GM21515 (cell line): ENCODE data around the gene CDH23.

Source experiments
- ATAC-seq: cut with Tn5 transposase; IDR thresholded peaks from one replicate; pipeline ENCODE4 v1.9.1; 2021; ENCODE audit not compliant: unreplicated experiment

The CDH23 gene

DNA sequence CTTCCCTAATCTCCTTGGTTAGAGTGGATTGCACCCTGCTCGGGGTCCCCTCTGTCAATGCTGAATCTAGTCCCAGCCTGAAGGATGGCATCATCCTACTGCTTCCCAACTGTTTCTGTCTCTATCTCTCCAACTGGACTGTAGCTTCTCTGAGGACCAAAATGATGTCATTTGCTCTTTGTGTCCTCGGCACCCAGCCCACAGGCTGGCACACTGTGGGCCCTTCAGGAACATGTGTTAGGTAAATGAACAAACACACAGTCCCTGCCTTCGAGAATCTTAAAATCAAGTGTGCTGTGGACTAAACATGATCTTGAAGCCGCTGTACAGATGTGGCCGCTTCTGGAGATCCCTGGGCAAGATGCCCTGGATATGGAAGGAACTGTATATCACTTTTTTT, 5.0 kb upstream of the CDH23 start:
- no peak for ATAC-seq

DNA sequence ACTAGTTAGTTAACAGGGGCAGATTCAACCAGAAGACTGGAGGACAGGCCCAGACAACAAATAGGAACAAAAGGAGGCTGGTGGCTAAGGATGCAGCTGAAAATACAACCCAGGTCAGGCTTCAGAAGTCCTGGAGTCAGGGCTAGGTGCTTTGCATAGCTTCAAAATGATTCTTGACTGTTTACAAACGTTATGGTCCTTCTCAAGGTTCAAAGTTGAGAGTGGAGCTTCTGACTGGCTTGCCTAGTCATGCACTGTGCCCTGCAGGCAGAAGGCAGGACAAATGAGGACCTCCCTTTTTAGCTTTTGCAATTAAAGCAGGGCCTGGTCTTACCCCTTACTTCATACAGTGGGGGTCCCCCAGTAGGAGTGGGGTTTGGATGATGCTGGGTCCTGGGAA, 4.4 kb upstream of the CDH23 start:
- no peak for ATAC-seq

DNA sequence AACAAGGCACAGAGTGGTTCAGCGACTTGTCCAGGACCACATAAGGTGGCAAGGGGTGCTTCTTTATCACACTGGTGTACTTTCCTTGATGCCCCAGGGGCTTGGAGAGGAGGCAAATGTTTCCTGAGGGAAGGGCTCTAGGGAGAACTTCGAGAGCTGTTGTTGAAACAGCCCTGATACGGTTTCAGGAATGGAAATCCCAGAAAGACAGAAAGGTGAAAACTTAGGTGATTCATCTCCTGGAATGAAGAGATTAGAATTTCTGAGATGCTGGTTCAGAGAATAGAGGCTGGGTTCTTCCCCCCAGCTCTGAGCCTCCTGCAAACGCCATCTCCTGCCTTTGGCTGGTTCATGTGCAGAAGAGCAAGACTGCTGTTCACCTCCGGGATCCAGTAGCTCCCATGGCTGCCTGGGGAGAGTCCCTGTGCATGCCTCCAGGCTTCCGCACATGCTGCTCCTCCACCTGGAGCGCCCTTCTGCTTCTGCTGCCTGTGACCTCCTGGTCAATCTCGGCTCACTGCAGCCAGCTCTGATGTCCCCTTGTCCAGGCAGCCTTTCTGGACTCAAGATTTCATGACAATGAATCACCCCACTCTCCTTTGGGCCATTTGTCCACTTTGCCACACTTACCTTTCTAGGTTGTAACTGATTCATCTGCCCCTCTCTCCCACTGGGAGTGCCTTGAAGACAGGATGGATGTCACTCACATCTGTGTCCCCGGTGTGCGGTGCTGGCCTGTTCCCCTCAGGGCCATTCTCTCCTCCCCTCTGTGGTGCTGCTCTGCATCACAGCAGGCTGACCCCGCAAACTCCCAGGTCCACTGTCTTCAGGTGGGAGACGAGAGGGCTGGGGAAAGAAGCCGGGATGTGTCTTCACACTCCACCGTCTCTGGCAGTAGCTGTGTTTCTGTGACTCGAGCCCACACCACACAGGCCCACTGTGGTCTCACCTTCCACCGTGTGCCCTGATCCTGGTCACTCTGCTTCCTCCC, 3.6 kb upstream of the CDH23 start:
- no peak for ATAC-seq

DNA sequence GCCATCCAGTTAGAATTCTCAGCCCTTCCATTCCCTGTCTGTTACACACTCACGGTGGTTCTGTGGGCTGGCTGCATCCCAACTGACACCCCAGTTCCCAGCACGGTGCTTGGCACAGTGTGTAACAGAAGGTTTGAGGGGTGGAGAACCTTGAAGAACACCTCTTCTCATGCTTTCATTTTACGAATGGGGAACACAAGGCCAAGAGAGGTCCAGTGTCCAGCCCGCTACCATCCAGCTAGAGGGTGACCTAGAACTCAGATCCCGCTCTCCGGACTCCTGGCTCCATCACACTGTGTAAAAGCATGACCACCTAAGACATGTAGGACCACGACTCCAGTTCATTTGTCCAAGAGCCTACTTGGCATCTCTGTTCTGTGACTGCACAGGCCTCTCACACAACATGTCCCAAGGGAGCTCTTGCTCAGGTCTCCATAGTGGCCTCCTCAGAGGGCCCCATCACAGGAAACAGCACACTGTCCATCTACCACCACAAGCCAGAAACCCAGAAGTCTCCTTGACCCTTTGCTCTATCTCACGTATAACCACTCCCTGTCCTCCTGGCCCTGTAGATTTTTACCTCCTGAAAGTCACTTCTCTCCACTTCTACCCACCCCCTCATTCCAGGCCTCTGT, 2.8 kb upstream of the CDH23 start:
- no peak for ATAC-seq

DNA sequence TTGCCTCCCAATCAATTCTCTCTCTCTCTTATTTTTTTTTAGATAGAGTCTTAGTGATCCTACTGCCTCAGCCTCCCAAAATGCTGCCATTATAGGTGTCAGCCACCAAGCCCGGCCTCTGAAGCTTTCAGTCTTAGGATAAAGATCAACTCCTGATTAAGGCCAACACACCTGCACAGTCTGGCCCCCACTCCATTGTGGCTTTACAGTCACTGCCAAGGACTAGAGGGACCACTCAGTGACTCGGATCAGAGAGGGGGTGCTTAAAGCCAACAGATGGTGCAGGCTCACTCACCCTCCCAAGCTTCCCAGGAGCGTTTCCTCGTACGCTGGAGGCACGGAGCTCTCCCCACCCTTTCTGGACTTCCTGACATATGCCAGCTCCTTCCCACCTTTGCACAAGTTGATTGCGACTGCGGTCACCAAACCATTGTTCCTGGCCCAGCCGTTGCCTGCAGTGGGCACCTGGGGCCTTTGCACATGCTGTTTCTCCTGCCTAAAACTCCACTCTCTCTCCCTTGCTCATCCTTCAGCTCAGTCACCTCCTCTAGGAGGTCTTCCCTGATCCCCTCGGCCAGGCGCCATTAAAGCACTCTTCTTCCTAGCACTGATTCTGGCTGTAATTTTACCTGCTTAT, 1.7 kb upstream of the CDH23 start:
- no peak for ATAC-seq

DNA sequence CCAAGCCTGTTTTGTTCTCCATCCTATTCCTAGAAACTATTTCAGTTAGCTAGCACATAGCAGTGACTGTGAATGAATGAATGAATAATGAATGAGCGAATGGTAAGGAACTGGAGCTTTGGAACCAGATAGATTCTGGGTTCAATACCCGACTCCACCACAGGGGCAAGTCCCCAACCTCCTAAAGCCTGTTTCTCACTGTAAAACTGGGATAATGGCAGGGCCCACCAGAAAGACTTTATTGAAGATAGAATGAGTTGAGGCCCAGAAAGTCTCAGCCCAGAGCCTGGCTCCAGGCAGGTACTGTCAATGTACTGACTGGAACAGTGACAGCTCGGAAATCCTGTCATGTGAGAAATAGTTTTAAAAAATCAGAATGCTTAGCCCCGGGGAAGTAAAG, 1.1 kb upstream of the CDH23 start:
- ATAC-seq: no peak

DNA sequence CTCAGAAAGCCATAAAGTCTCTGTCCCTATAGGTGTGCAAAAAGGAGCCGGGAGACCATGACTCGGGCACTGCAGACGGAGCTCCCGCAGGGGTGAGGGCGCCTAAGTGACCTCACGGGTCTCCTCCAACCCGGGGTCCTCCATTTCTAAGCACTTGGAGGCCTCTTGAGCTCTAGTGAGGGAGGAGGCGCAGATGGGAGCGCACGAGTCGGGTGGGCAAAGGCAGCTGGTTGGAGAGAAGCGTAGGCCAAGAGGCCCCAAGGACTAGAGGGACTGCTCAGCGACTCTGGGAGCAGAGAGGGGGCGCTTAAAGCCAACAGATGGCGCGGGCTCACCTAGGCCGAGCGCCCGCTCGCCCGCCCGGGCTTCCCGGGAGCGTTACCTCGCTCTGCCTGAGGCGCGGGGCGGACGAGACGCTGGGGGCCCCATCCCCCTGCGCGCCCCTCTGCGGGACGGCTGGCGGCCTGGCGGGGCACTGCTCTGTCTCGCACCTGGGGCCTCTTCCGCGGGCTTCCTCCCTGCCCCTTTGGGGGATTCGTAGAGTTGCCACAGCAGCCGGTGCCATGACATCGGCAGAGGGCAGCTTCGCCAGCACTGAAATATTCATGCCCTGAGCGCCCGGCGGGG, 523 bp upstream of the CDH23 start:
- no peak for ATAC-seq

DNA sequence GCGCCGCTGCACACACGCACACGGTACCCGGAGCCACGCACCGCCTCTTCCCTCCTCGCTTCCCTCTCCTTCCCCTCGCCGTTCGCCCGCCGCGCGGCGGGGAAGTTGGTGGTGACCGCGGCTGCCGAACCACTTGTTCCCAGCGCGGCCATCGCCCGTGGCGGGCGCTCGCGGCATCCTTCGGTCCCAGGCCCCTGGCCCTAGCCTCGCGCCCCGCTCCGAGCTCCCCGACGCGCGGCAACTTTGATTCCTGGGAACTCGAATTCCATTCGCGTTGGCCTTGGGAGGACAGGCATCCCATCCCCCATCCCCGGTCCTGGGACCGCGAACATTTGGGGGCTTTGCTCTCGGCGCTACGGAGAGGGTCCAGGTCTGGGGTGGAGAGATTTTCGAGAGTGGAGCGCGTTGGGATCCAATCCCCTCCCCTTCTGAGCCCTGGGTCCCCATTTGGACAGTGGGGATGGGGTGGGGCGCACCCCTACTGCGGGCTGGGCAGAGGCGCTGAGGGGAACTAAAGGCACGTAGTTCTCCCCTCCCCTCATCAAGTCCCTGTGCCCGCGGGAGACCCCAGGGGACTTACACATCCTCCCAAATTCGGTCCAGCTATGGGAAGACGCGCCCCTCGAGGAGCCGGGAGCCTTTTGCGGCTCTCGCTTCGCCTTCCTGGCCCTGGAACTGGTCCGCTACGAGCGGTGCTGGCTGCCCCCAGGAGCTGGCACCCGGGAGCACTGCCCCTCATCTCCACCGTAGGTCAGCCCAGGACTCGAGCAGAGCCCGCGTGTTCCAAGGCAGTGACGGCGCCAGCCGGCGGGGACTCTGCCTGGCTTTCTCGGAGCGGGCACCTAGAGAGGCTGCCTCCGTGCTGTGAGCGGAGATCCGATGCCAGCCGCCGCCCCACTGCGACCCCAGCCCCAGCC, 834 bp downstream of the CDH23 start:
- no peak for ATAC-seq

DNA sequence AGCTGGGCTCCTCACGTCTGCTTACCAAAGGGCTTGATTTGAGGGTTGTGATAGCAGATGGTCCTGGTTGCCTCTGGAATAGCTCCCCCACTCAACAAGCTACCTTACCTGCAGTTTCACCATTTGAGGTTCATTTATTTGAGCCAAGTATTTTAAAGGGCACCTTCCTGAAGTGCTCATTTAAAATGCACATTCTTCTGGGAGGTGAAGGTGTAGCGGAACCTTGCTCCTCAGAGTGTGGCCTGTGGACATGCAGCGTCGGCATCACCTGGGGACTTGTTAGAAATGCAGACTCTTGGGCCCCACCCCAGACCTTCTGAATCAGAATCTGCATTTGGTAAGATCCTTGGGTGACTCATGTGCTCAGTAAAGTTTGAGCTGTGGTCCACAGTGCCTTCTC, 2.3 kb downstream of the CDH23 start:
- ATAC-seq: no peak

DNA sequence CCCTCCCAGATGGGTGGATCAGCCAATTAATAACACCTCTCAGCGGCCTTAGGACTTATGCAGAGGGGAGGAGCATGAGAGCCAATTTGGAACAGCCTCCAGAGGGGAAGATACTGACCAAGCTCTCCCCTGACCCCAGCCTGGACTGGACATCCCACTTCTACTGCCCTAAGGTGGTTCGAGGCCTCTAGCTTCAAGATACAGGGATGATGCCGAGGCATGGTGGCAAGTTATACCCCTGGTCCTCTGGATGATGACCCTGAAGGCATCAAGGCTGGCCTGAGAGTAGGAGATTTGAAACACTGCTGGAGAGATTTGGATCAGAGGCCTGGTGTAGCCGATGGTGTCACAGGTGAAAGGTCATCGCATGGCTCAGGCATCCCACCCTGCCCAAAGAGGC, 3.2 kb downstream of the CDH23 start:
- ATAC-seq: no peak

DNA sequence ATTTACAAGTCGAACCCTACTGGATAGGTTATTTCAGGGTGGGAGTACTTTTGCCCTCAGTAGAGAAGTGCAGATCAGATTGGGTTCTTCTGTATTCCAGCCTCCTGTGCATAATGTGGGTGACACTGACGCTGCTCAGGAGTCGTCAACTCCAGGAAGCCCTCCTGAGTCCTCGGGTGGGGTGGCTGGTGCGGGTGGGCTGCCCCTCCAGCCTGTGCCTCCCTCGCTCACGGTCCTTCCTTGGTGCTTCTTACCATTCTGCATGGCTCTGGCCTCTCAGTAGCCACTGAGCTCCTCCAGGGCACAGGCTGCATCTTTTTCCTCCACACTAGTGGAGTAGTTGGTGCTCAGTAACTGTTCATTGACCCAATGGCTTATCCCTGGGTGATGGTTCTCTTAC, 4.3 kb downstream of the CDH23 start:
- ATAC-seq: no peak

DNA sequence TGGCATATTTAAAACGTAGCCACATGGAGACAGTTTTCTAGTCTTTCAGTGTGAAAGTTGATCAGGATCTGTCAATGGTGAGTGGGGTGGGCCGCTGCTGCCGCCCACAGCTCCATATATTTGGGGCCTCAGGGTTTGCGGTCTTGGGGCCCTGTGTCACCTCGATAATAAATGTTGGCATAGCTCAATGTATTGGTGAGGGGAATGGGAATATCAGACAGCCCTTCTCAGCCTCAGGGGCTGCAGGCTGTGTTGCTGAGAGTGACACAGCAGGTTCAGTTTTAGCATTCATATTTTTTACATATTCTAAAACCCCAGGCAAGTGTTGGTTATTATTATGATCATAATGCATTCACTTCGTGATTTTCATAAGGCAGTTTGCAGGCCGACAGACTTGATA, 5.3 kb downstream of the CDH23 start:
- ATAC-seq: no peak

DNA sequence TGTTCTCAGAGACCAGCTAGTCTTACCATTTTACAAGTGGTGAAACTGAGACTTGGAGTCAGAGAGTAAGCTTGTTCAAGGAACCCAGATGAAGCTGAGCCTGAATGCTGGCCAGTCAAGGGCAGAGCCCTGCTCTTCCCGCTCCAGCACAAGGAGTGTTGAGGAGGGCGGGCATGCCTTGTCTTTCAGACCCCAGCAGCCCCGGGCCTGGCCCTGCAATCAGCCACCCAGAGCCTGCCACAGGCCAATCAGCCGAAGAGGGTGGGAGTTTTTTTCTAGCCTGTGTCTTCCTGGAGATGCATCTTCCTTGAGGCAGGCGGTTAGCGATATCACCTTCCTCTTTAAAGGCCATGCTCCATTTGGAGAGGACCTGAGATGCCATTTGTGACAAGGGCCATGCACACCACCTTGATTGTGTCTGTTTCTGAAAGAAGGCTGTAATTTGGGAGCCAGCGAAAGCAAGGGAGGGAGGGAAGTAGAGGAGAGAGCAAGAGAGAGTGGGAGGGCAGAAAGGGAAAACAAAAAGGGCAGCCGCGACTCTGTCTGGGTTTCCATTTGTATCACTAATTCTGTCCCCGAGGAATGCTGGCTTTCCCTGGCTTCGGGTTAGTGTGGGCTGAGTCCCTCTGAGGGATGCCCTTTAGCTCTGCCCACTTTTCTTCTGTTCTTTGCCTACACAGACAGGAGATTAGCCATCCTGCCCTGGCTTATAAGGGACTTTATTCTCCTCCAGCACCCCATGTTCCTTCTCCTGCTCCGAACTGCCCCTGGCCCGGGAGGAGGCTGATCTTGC, 8.0 kb downstream of the CDH23 start:
- no peak for ATAC-seq

DNA sequence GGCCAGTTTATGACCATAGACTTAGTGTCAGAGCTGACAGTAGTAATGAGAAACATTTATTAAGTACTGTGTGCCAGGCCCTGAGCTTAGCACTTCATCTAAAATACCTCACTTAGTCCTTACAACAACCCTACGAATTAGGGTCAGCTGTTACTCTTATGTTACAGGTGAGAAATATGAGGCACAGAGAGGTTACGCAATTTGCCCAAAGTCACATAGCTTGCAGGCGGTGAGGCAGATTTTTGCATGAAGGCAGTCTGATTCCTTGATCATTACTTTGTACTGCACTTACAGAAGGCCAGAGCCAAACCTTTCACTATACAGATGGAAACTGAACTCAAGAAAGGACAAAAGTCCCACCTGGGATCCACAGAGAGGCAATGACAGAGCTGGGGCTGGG, 10.2 kb downstream of the CDH23 start:
- ATAC-seq: no peak

DNA sequence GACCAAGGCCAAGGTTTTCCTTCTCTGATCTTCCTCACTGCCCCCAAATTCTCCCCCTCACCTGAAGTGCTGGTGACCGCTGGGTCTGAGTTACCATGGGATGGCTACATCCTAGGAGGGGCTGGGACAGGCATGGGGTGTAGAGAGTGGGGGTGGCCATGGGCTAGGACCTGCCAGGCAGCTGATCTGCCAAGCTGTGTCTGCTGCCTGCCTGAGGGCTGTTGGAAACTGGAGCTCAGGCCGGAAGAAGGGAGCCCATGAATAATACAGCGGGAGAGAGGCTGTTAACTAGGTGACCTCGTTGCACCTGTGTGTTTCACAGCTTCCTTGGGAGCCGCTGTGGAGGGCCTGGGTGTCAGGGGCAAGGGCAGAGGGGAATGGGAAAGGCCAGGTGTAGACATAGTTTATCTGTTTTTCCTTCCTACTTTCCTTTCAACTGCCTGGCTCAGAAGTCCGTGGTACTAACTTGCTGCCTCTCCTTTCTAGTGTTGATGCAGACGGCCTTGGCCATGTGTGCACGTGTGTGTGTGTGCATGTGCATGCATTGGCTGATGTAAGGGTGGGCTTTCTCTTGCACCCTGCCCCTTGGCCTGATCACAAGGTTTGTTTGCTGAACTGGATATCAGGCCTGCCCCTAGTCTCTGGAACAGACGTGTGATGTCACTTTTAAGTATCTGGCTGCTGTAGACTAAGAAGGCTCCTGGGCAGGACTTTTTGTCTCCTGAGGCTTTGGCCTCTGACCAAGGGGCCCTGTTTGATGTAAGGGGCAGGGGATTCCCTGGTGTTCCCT, 11.9 kb downstream of the CDH23 start:
- ATAC-seq: no peak

DNA sequence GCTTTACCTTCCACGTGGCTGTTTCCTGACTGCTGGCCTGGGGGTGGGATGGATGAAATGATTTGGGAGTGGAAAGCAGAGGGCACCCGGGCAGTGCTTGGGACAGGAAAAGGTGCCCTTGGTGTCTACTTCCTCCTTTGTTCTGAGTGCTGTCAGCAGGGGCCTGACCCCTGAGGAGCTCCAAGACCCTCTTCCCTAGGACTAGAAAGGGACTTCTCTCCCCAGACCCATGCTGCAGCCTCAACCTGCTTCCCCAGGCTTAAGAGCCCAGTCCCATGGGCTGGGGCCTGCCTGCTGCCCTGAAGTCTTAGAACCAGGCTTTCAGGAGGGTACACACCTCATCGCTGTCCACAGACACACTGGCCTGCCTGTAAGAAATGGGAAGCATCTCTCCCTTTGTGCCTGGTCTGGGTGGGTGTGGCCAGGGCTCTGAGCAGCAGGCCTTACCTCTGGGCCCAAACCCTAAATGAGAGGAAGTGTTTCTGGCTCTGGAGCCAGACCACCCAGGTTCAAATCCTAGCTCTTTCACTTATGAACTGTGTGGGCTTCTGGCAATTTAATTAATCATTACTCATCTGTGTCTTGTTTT, 12.9 kb downstream of the CDH23 start:
- ATAC-seq: no peak

DNA sequence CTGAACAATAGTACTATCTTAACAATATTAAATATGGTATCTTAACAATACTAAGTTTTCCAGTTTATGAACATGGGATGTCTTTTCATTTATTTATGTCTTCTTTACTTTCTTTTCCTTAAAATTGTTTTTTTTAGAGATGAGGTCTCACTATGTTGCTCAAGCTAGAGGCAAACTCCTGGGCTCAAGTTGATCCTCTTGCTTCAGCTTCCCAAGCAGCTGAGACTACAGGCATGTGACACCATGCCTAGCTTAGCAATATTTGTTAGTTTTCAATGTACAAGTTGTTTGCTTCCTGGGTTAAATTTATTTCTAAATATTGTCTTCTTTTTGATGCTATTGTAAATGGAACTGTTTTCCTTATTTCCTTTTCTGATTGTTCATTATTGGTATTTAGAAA, 16.9 kb downstream of the CDH23 start:
- ATAC-seq: no peak

DNA sequence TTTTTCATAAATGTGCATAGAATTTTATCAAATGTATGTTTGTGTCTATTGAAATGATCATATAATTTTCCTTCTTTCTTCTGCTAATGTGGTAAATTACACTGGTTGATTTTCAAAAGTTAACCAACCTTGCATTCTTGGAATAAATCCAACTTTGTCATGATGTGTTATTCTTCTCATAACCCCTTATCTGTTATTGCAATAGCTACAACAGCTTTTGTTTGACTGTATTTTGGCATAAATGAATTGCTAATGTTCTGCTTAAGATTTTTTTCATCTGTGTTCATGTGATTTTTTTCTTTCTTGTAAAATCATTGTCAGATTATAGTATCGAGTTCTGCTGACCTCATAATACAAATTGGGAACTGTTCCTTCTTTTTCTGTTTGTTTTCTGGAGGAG, 17.6 kb downstream of the CDH23 start:
- no peak for ATAC-seq
